HEK293 (cell line): ENCODE measurements around the gene HABP4.

ENCODE experiments used
- CTCF ChIA-PET: fragments of 350-600 bp; formaldehyde crosslinking; extraction: SDS; loops from one replicate; lab custom pipeline; 2021; ENCODE audit warnings: antibody characterized with exemption; lab: Yijun Ruan, JAX
- POLR2A ChIA-PET: fragments of 300-600 bp; formaldehyde crosslinking; extraction: SDS; loops from one replicate; lab custom pipeline; 2020; ENCODE audit warnings: antibody characterized with exemption, inconsistent platforms; lab: Yijun Ruan, JAX
- H3K27ac ChIP-seq: fragments of 200-500 bp; sonication (Bioruptor generic); 2 replicates; pipeline ENCODE4 v1.5.1; 2014; ENCODE audit warnings: low read depth, low read length, control low read depth, inconsistent platforms; ENCODE audit errors: extremely low read depth
- H3K36me3 ChIP-seq, 2 experiments: fragments of 200-500 bp in 1 of 2; sonication (Bioruptor generic) in 1 of 2; 1 replicate in 1 of 2; 2 replicates in 1 of 2; pipeline ENCODE4 v1.5.1; 2014 to 2017; ENCODE audit warnings: inconsistent platforms in 2 of 2, low read length in 2 of 2; ENCODE audit not compliant: control insufficient read depth in 2 of 2, insufficient read depth in 1 of 2
- H3K4me1 ChIP-seq: fragments of 200-500 bp; sonication (Bioruptor generic); 2 replicates; pipeline ENCODE4 v1.5.1; 2014; ENCODE audit warnings: mild to moderate bottlenecking, low read length, inconsistent platforms; ENCODE audit not compliant: control insufficient read depth, insufficient read depth
- H3K4me3 ChIP-seq: 2 replicates; pipeline ENCODE4 v1.5.1; 2011; ENCODE audit warnings: low read depth, mild to moderate bottlenecking, control low read depth, low read length, moderate library complexity
- H3K9me3 ChIP-seq: fragments of 200-500 bp; sonication (Bioruptor generic); 2 replicates; pipeline ENCODE4 v1.5.1; 2014; ENCODE audit warnings: low read depth, low read length, inconsistent platforms; ENCODE audit not compliant: control insufficient read depth, insufficient read depth
- HOXD13 ChIP-seq: sonication (generic); formaldehyde crosslinking; IDR thresholded peaks from 2 replicates; pipeline ENCODE4 v1.8.0; 2022; ENCODE audit warnings: missing genetic modification reagents, borderline replicate concordance
- KLF10 ChIP-seq: fragments of 450-650 bp; IDR thresholded peaks from 2 replicates; pipeline ENCODE4 v1.5.1; 2018; ENCODE audit warnings: missing biosample characterization, mild to moderate bottlenecking, missing genetic modification characterization
- SCRT2 ChIP-seq: fragments of 450-650 bp; formaldehyde crosslinking; IDR thresholded peaks from 2 replicates; pipeline ENCODE4 v1.5.1; 2016; ENCODE audit warnings: missing biosample characterization, missing genetic modification characterization
- ZFP69B ChIP-seq: fragments of 450-650 bp; formaldehyde crosslinking; IDR thresholded peaks from 2 replicates; pipeline ENCODE4 v1.5.1; 2016; ENCODE audit warnings: missing biosample characterization, missing genetic modification characterization
- ZNF211 ChIP-seq: fragments of 450-650 bp; formaldehyde crosslinking; IDR thresholded peaks from 2 replicates; pipeline ENCODE4 v1.5.1; 2016; ENCODE audit warnings: low read depth, missing biosample characterization, missing genetic modification characterization
- ZNF223 ChIP-seq: fragments of 450-650 bp; formaldehyde crosslinking; IDR thresholded peaks from 2 replicates; pipeline ENCODE4 v1.5.1; 2016; ENCODE audit warnings: missing biosample characterization, missing genetic modification characterization
- ZNF274 ChIP-seq, 2 experiments: fragments of 200-500 bp in 1 of 2; fragments of 450-650 bp in 1 of 2; sonication (Bioruptor generic) in 1 of 2; formaldehyde crosslinking in 1 of 2; IDR thresholded peaks; 2 replicates each; pipeline versions ENCODE4 v1.5.1 to v1.6.1; 2014 to 2016; ENCODE audit warnings: borderline replicate concordance in 1 of 2, inconsistent platforms in 1 of 2, low read length in 1 of 2, missing biosample characterization in 1 of 2, missing genetic modification characterization in 1 of 2
- ZNF423 ChIP-seq: fragments of 450-650 bp; formaldehyde crosslinking; IDR thresholded peaks from 2 replicates; pipeline ENCODE4 v1.5.1; 2016; ENCODE audit warnings: missing biosample characterization, missing genetic modification characterization
- ZNF549 ChIP-seq: fragments of 450-650 bp; IDR thresholded peaks from 2 replicates; pipeline ENCODE4 v1.5.1; 2018; ENCODE audit warnings: missing biosample characterization, missing genetic modification characterization, mild to moderate bottlenecking, inconsistent platforms, moderate library complexity
- ZNF623 ChIP-seq: fragments of 450-650 bp; formaldehyde crosslinking; IDR thresholded peaks from 2 replicates; pipeline ENCODE4 v1.5.1; 2016; ENCODE audit warnings: missing biosample characterization, missing genetic modification characterization
- ZNF654 ChIP-seq: fragments of 450-650 bp; formaldehyde crosslinking; IDR thresholded peaks from 2 replicates; pipeline ENCODE4 v1.5.1; 2016; ENCODE audit warnings: low read depth, missing biosample characterization, missing genetic modification characterization
- ZNF670 ChIP-seq: fragments of 450-650 bp; formaldehyde crosslinking; IDR thresholded peaks from 2 replicates; pipeline ENCODE4 v1.5.1; 2016; ENCODE audit warnings: missing biosample characterization, missing genetic modification characterization, low read depth
- ZNF707 ChIP-seq: fragments of 450-650 bp; formaldehyde crosslinking; IDR thresholded peaks from 2 replicates; pipeline ENCODE4 v1.5.1; 2016; ENCODE audit warnings: missing biosample characterization, missing genetic modification characterization
- ZNF792 ChIP-seq: fragments of 450-650 bp; formaldehyde crosslinking; IDR thresholded peaks from 2 replicates; pipeline ENCODE4 v1.5.1; 2016; ENCODE audit warnings: missing biosample characterization, missing genetic modification characterization
- ZSCAN16 ChIP-seq: fragments of 450-650 bp; formaldehyde crosslinking; IDR thresholded peaks from 2 replicates; pipeline ENCODE4 v1.5.1; 2016; ENCODE audit warnings: missing biosample characterization, missing genetic modification characterization
- ZSCAN23 ChIP-seq: fragments of 450-650 bp; formaldehyde crosslinking; IDR thresholded peaks from 2 replicates; pipeline ENCODE4 v1.5.1; 2016; ENCODE audit warnings: missing biosample characterization, missing genetic modification characterization
- TF ChIP-seq, protein P1 (sequence below): fragments of 450-650 bp; formaldehyde crosslinking; IDR thresholded peaks from 2 replicates; pipeline ENCODE4 v1.5.1; 2016; ENCODE audit warnings: missing biosample characterization, missing genetic modification characterization, low read depth

Gene HABP4

DNA sequence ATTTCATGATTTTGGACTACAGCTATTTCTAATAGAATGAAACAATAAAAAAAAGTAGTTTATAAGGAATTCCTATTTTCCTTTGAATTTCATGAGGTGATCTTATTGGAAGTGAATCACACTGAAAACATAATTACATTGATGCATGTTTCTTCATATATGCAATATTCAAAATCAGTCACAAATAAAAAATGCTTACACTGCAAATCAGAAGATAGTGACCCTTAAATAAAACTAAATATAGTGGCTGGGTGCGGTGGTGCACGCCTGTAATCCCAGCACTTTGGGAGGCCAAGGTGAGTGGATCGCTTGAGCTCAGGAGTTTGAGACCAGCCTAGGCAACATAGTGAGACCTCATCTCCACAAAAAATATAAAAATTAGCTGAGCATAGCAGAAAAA is 90.1 kb downstream of the HABP4 start:
- Histone ChIP-seq H3K36me3 (peaks cover 0 to 11% of the 10 kb centered on the region in 2 experiments; a peak in 2 of 3 replicates), H3K4me3 (no peak overlapping the region), H3K27ac (no peak overlapping the region), H3K4me1 (no peaks in the 10 kb centered on the region), H3K9me3 (no peaks in the 10 kb centered on the region)
- CTCF ChIA-PET, result interaction anchor here (0.6 to 1.1 kb wide), 2 partner anchors 9 to 96 kb away, joined by 4 read pairs; no protein-coding TSS in a partner anchor
- POLR2A ChIA-PET, result no interaction called here
- TF ChIP-seq ZNF549 (tag by site-specific recombination) (no peak), ZNF211 (tag by site-specific recombination) (no peak), ZFP69B (tag by site-specific recombination) (no peak), ZNF423 (tag by site-specific recombination) (no peak), ZNF670 (tag by site-specific recombination) (no peak), ZNF654 (tag by site-specific recombination) (no peak), ZNF623 (tag by site-specific recombination) (no peak), SCRT2 (tag by site-specific recombination) (no peak), ZSCAN23 (tag by site-specific recombination) (no peak), ZSCAN16 (tag by site-specific recombination) (no peak), ZNF274 (IDR thresholded peaks at IDR 0.05; ENCODE audit: low read length) (no peak), ZNF274 (tag by site-specific recombination; IDR thresholded peaks at IDR 0.05; ENCODE audit: borderline replicate concordance) (no peak), ZNF223 (tag by site-specific recombination) (no peak), KLF10 (no peak), ZNF707 (tag by site-specific recombination) (no peak), ZNF792 (no peak), HOXD13 (CRISPR knock-in tag) (no peak)
- TF ChIP-seq, protein P1, sequence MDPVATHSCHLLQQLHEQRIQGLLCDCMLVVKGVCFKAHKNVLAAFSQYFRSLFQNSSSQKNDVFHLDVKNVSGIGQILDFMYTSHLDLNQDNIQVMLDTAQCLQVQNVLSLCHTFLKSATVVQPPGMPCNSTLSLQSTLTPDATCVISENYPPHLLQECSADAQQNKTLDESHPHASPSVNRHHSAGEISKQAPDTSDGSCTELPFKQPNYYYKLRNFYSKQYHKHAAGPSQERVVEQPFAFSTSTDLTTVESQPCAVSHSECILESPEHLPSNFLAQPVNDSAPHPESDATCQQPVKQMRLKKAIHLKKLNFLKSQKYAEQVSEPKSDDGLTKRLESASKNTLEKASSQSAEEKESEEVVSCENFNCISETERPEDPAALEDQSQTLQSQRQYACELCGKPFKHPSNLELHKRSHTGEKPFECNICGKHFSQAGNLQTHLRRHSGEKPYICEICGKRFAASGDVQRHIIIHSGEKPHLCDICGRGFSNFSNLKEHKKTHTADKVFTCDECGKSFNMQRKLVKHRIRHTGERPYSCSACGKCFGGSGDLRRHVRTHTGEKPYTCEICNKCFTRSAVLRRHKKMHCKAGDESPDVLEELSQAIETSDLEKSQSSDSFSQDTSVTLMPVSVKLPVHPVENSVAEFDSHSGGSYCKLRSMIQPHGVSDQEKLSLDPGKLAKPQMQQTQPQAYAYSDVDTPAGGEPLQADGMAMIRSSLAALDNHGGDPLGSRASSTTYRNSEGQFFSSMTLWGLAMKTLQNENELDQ, result no peak
